Spleen (tissue), 11 donors: ENCODE results near the gene HEG1. TPM values are rescaled to one million over a fixed set of nuclear protein-coding genes. Genes with fewer than 3 reads are reported as not detected.

Experiments used
- DNase-seq: peaks from one replicate; pipeline ENCODE4 v3.0.0-alpha.2; 2020
- H3K27ac ChIP-seq, 8 donors: fragments of 200-600 bp; sonication (generic) in 7 of 8; 1 replicate in 4 of 8; 2 replicates in 4 of 8; pipeline versions ENCODE4 v1.5.0 to v1.8.0; 2016 to 2021; ENCODE audit warnings: inconsistent platforms in 4 of 8, mild to moderate bottlenecking in 4 of 8, moderate library complexity in 1 of 8
- H3K27me3 ChIP-seq, 7 donors: fragments of 200-600 bp; sonication (generic) in 6 of 7; replicated peaks in 1 of 7; 1 replicate in 4 of 7; 2 replicates in 3 of 7; pipeline versions ENCODE4 v1.5.0 to v1.8.0; 2016 to 2021; ENCODE audit warnings: inconsistent platforms in 3 of 7, mild to moderate bottlenecking in 1 of 7
- H3K36me3 ChIP-seq, 6 donors: fragments of 200-600 bp; sonication (generic) in 5 of 6; 1 replicate in 4 of 6; 2 replicates in 2 of 6; pipeline versions ENCODE4 v1.5.0 to v1.8.0; 2016 to 2021; ENCODE audit warnings: inconsistent platforms in 2 of 6
- H3K4me1 ChIP-seq, 6 donors: fragments of 200-600 bp; sonication (generic) in 5 of 6; 1 replicate in 3 of 6; 2 replicates in 3 of 6; pipeline versions ENCODE4 v1.5.0 to v1.8.0; 2016 to 2021; ENCODE audit warnings: inconsistent platforms in 3 of 6
- H3K4me3 ChIP-seq, 8 donors: fragments of 200-600 bp; sonication (generic) in 7 of 8; 1 replicate in 4 of 8; 2 replicates in 4 of 8; pipeline versions ENCODE4 v1.5.0 to v1.8.0; 2016 to 2021; ENCODE audit warnings: inconsistent platforms in 4 of 8, mild to moderate bottlenecking in 4 of 8, moderate library complexity in 2 of 8
- H3K9me3 ChIP-seq, 8 donors: fragments of 200-600 bp; sonication (generic) in 7 of 8; 1 replicate in 4 of 8; 2 replicates in 4 of 8; pipeline versions ENCODE4 v1.5.0 to v1.8.0; 2016 to 2021; ENCODE audit warnings: inconsistent platforms in 4 of 8
- POLR2A ChIP-seq, 3 donors: fragments of 450-650 bp; IDR thresholded peaks; one replicate each; pipeline ENCODE4 v1.5.1; 2017; ENCODE audit warnings: antibody characterized with exemption in 3 of 3, mild to moderate bottlenecking in 1 of 3
- POLR2AphosphoS5 ChIP-seq, 3 donors: sonication (generic); formaldehyde crosslinking; IDR thresholded peaks; one replicate each; pipeline ENCODE4 v1.5.1; 2017; ENCODE audit warnings: antibody characterized with exemption in 3 of 3
- WGBS, 5 donors: extraction: QIAGEN DNeasy Blood & Tissue Kit in 3 of 5; methylation state at CpG; one replicate each; pipeline versions ENCODE4 v1.1.5 to v1.1.7; 2013 to 2018; 5-methylcytosine and 5-hydroxymethylcytosine counted together
- intact Hi-C: fragments of 100-400 bp; cut with DNase I; formaldehyde crosslinking; loops from one replicate; pipeline ENCODE4 v1.15.0; 2023; ENCODE audit warnings: low total_unique reads
- polyA plus RNA-seq, 3 donors: library from polyadenylated mRNA; stranded (reverse); fragments of 200-250 nt; gene quantifications; one replicate each; pipeline ENCODE4 v1.2.1, GENCODE V29; 2013
- total RNA-seq, 7 donors: library from RNA; depleted of rRNA in 3 of 7; stranded (reverse); fragments of >200 nt in 3 of 7; fragmentation: NEBNext Ultra II Directional in 4 of 7; extraction: Animal tissue kit (Norgen Biotek cat#: 25700) in 4 of 7; gene quantifications; one replicate each; pipeline versions ENCODE4 v1.1.0 to v1.2.1, GENCODE V29; 2016 to 2021
- TF ChIP-seq, protein P1 (sequence below), 11 experiments: fragments of 200-600 bp in 7 of 11; fragments of 450-650 bp in 4 of 11; sonication (generic) in 4 of 11; IDR thresholded peaks in 8 of 11; conservative IDR thresholded peaks in 3 of 11; 1 replicate in 7 of 11; 2 replicates in 4 of 11; pipeline versions ENCODE4 v1.4.0 to v1.8.0; 2016 to 2021; ENCODE audit warnings: antibody characterized with exemption in 11 of 11, inconsistent platforms in 4 of 11, mild to moderate bottlenecking in 1 of 11
- donor health status: healthy with polysubstance abuse.
- donor health status: DM: no; HTN: no; CAD: no; lungs with moderate emphysema.
- donor health status: DM: no; HTN: no; CAD: no.
- donor health status: Bipolar disorder and iron deficiency.
- donor health status: healthy.
- donor health status: DM: no; HTN: no; CAD: no.
- donor health status: DM: yes; HTN: yes; CAD: no.

HEG1 gene
- total and polyA plus RNA-seq, 10 donors: 3.1 to 87.9 (median 64.7) TPM

DNA sequence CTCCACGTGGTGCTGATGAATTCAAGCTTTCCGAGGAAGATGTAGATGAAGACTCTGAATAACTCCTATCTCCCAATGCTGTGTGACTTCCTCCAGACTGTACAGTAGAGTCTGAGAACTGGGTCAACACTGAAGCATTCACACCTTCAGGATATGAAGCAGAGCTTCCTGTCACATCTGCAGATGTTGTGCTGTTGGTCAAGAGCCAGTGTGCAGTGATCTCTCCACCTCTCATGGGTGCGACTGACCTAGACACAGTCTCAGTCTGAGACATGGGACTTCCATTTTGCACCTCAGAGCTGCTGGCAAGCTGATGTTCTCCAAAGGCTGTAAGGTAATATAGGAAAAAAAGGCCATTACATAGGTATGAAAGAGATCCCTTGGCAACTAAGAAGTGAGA, 36.5 kb downstream of the HEG1 start:
- peaks cover 0 to 49% (median 25%) of the 10 kb centered on the region in 6 donors for H3K4me1 ChIP-seq
- intact Hi-C loops: no loop called here
- H3K27me3 ChIP-seq: no peaks in the 10 kb centered on the region
- H3K9me3 ChIP-seq: no peaks in the 10 kb centered on the region
- DNase-seq: no peak
- H3K36me3 ChIP-seq: peaks cover 0 to 73% (median 43%) of the 10 kb centered on the region in 6 donors
- TF ChIP-seq, protein P1, sequence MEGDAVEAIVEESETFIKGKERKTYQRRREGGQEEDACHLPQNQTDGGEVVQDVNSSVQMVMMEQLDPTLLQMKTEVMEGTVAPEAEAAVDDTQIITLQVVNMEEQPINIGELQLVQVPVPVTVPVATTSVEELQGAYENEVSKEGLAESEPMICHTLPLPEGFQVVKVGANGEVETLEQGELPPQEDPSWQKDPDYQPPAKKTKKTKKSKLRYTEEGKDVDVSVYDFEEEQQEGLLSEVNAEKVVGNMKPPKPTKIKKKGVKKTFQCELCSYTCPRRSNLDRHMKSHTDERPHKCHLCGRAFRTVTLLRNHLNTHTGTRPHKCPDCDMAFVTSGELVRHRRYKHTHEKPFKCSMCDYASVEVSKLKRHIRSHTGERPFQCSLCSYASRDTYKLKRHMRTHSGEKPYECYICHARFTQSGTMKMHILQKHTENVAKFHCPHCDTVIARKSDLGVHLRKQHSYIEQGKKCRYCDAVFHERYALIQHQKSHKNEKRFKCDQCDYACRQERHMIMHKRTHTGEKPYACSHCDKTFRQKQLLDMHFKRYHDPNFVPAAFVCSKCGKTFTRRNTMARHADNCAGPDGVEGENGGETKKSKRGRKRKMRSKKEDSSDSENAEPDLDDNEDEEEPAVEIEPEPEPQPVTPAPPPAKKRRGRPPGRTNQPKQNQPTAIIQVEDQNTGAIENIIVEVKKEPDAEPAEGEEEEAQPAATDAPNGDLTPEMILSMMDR (IDR thresholded peaks at IDR 0.05 in 8 of 11, conservative IDR thresholded peaks at IDR 0.05 in 3 of 11): no peak
- peak in 1 of 3 donors; percentile 9 for TF ChIP-seq POLR2AphosphoS5 (IDR thresholded peaks at IDR 0.05)
- peak overlapping the region in 2 of 8 donors; percentile 40 to 57 for H3K27ac ChIP-seq
- 80 to 92% (median 86%) methylated on average over 3 of the region's 3 CpGs for WGBS, 5 donors
- no peak overlapping the region for H3K4me3 ChIP-seq

DNA sequence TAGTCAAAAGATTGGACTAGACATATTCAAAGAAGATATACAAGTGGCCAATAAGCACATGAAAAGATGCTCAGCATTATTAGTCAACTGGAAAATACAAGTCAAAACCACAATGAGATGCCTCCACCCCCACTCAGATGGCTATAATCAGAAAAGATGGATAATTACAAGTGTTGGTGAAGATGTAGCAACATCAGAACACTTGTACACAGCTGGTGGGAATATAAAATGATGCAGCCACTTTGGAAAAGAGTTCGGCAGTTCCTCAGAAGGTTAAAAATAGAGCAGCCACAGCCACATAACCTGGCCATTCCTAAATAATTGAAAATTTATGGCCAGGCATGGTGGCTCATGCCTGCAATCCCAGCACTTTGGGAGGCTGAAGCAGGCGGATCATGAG, 38.4 kb downstream of the HEG1 start:
- no peak overlapping the region for H3K27ac ChIP-seq
- TF ChIP-seq POLR2A (IDR thresholded peaks at IDR 0.05) (no peak), POLR2AphosphoS5 (IDR thresholded peaks at IDR 0.05) (no peak)
- TF ChIP-seq, protein P1 (IDR thresholded peaks at IDR 0.05 in 8 of 11, conservative IDR thresholded peaks at IDR 0.05 in 3 of 11): no peak

DNA sequence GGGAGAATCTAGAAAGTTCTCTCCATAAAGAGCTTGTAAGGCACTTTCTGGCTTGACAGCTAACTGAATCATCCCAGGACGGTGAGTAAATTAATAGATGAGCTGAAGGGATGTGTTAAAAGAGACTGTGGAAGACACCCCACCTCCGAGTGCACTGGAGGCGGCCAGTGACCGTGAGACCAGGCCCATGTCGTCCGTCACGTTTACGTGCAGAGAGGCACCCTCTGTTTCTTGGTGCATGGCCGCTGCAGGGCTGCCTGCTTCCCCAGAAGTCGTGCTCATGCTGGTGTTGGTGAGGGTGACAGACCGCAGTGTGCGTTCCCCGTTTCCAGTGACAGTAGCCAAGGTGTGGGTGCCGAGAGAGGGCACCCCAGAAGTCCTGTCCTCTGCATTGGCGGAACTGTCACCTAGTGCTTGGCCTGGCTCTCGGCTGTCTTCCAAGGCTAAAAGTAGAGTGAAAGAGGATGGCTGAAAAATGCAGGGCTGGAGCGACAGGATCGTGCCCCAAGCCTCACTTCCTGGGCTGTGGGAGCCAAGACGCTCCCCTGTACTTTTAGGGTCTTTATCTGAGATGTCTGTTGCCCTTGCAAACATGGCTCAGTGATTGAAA, 41.1 kb downstream of the HEG1 start:
- no peak for TF ChIP-seq POLR2A (IDR thresholded peaks at IDR 0.05)
- TF ChIP-seq, protein P1 (IDR thresholded peaks at IDR 0.05 in 8 of 11, conservative IDR thresholded peaks at IDR 0.05 in 3 of 11): no peak
- peak in 2 of 3 donors; percentile 11 to 48 for TF ChIP-seq POLR2AphosphoS5 (IDR thresholded peaks at IDR 0.05)
- Histone ChIP-seq H3K27ac (no peak overlapping the region), H3K9me3 (no peaks in the 10 kb centered on the region), H3K4me3 (no peak overlapping the region), H3K36me3 (peaks cover 3 to 99% (median 70%) of the 10 kb centered on the region in 6 donors), H3K27me3 (no peaks in the 10 kb centered on the region), H3K4me1 (peaks cover 0 to 30% (median 0%) of the 10 kb centered on the region in 6 donors)
- WGBS, 5 donors: 88 to 92% (median 89%) methylated on average over 12 to 19 of the region's 19 CpGs
- intact Hi-C loops: no loop called here
- no peak for DNase-seq

More for the DNA sequence above, 38.4 kb downstream of the HEG1 start:
- Histone ChIP-seq H3K27me3 (no peaks in the 10 kb centered on the region), H3K36me3 (peaks cover 3 to 90% (median 61%) of the 10 kb centered on the region in 6 donors), H3K4me1 (peaks cover 0 to 30% (median 10%) of the 10 kb centered on the region in 6 donors), H3K9me3 (no peaks in the 10 kb centered on the region), H3K4me3 (no peak overlapping the region)
- DNase-seq: no peak
- intact Hi-C loops: no loop called here
- 91 to 98% (median 96%) methylated on average over 2 of the region's 2 CpGs for WGBS, 5 donors

DNA sequence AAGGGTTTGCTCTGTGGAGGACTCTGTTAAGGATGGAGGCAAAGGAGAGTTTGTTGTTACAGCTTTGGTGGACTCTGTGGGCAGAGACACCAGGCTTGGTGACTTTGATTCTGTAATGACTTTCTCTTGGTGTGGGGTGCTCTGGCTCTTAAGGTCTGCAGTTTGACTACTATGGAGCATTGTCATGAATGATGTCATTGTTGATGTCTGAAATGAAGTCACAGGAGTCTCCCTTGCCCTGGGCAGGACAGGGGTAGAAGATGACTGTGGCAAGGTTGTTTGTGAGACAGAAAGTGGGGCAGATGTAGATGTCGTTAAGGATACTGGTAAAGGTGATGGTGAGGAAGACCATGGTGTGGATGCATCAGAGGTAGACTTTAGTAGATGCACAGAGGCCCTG, 42.7 kb downstream of the HEG1 start:
- Histone ChIP-seq H3K27ac (no peak overlapping the region), H3K4me3 (no peak overlapping the region), H3K9me3 (no peaks in the 10 kb centered on the region), H3K27me3 (no peaks in the 10 kb centered on the region), H3K36me3 (peaks cover 3 to 99% (median 69%) of the 10 kb centered on the region in 6 donors), H3K4me1 (peaks cover 0 to 15% (median 0%) of the 10 kb centered on the region in 6 donors)
- intact Hi-C loops: no loop called here
- DNase-seq: no peak
- TF ChIP-seq POLR2AphosphoS5 (IDR thresholded peaks at IDR 0.05) (no peak), POLR2A (IDR thresholded peaks at IDR 0.05) (no peak)
- TF ChIP-seq, protein P1 (IDR thresholded peaks at IDR 0.05 in 8 of 11, conservative IDR thresholded peaks at IDR 0.05 in 3 of 11): no peak
- 80 to 100% (median 93%) methylated on average over 1 of the region's 1 CpG for WGBS, 5 donors
